Measurements from ENCODE around the gene ST8SIA2. TPM values are rescaled to one million over a fixed set of nuclear protein-coding genes. Genes with fewer than 3 reads are reported as not detected.

The ST8SIA2 gene
- polyA plus RNA-seq (2011; rRNA removed) = not detected in 2 replicates
- not detected in 2 replicates for polyA minus RNA-seq (2011; rRNA and poly(A)+ RNA removed)

GRCh38 chr15:92393071-92393979 lies at the start of gene ST8SIA2:
TSS of gene ST8SIA2 (plus strand) at chr15:92393881. CDS start at chr15:92394065, 184 bp downstream.
- Histone ChIP-seq H3K4me3 (ENCODE audit: low read depth, low read length) (no peak within 1 kb of the TSS), H3K27me3 (ENCODE audit: control insufficient read depth, insufficient read depth, low read length) (peaks cover 15% of the 10 kb centered on the region), H3K36me3 (ENCODE audit: control insufficient read depth, insufficient read depth, low read length) (no peaks in the 10 kb centered on the region)
- no peak for TF ChIP-seq CTCF (IDR thresholded peaks at IDR 0.05; ENCODE audit: insufficient read depth, low read depth, low read length)
- ChIA-PET POLR2A (no interaction called here), CTCF (no interaction called here)
- DNase-seq (ENCODE audit: low read depth) = no peak

- no peak for DNase-seq (ENCODE audit: low read depth)
- no peak for TF ChIP-seq CTCF (IDR thresholded peaks at IDR 0.05; ENCODE audit: insufficient read depth, low read depth, low read length)
- CTCF ChIA-PET = no interaction called here
- Histone ChIP-seq H3K36me3 (ENCODE audit: control insufficient read depth, insufficient read depth, low read length) (no peaks in the 10 kb centered on the region), H3K4me3 (ENCODE audit: low read depth, low read length) (no peak overlapping the region), H3K27me3 (ENCODE audit: control insufficient read depth, insufficient read depth, low read length) (no peaks in the 10 kb centered on the region)
- POLR2A ChIA-PET = no interaction called here
These were observed 49.6 kb upstream of the ST8SIA2 start for GRCh38 chr15:92343924-92344643.

- CTCF ChIA-PET = interaction anchor here (0.7 kb wide), 1 partner anchor 12 kb away, joined by 3 read pairs; no protein-coding TSS in a partner anchor
- POLR2A ChIA-PET = no interaction called here
These were observed 47.6 kb upstream of the ST8SIA2 start for GRCh38 chr15:92346063-92346462.

GRCh38 chr15:92355307-92355706 lies 38.4 kb upstream of the ST8SIA2 start:
- no peaks in the 10 kb centered on the region for H3K36me3 ChIP-seq (ENCODE audit: control insufficient read depth, insufficient read depth, low read length)
- H3K27me3 ChIP-seq (ENCODE audit: control insufficient read depth, insufficient read depth, low read length) = no peaks in the 10 kb centered on the region
- H3K4me3 ChIP-seq (ENCODE audit: low read depth, low read length) = no peak overlapping the region
- CTCF ChIA-PET = no interaction called here
- no peak for DNase-seq (ENCODE audit: low read depth)
- POLR2A ChIA-PET = no interaction called here
- no peak for TF ChIP-seq CTCF (IDR thresholded peaks at IDR 0.05; ENCODE audit: insufficient read depth, low read depth, low read length)

More at GRCh38 chr15:92346063-92346462, 47.6 kb upstream of the ST8SIA2 start:
- no peak for DNase-seq (ENCODE audit: low read depth)
- Histone ChIP-seq H3K27me3 (ENCODE audit: control insufficient read depth, insufficient read depth, low read length) (no peaks in the 10 kb centered on the region), H3K36me3 (ENCODE audit: control insufficient read depth, insufficient read depth, low read length) (no peaks in the 10 kb centered on the region), H3K4me3 (ENCODE audit: low read depth, low read length) (no peak overlapping the region)
- TF ChIP-seq CTCF (IDR thresholded peaks at IDR 0.05; ENCODE audit: insufficient read depth, low read depth, low read length) = no peak

GRCh38 chr15:92361321-92362000 lies 32.2 kb upstream of the ST8SIA2 start:
- CTCF ChIA-PET = no interaction called here
- DNase-seq (ENCODE audit: low read depth) = no peak
- no peaks in the 10 kb centered on the region for H3K27me3 ChIP-seq (ENCODE audit: control insufficient read depth, insufficient read depth, low read length)
- POLR2A ChIA-PET = no interaction called here
- no peak for TF ChIP-seq CTCF (IDR thresholded peaks at IDR 0.05; ENCODE audit: insufficient read depth, low read depth, low read length)
- H3K36me3 ChIP-seq (ENCODE audit: control insufficient read depth, insufficient read depth, low read length) = no peaks in the 10 kb centered on the region
- no peak overlapping the region for H3K4me3 ChIP-seq (ENCODE audit: low read depth, low read length)
